ENCODE data around the gene ACTL10. TPM values are rescaled to one million over a fixed set of nuclear protein-coding genes. Genes with fewer than 3 reads are reported as not detected.

The ACTL10 gene
- polyA plus RNA-seq, 1 experiment = 0.67 TPM

- Histone ChIP-seq H3K36me3 (ENCODE audit: control insufficient read depth, insufficient read depth, low read length) (peaks cover 7% of the 10 kb centered on the region), H3K27me3 (ENCODE audit: control insufficient read depth, insufficient read depth, low read length) (no peaks in the 10 kb centered on the region), H3K4me3 (ENCODE audit: low read depth, low read length) (no peak overlapping the region)
- ChIA-PET CTCF (interaction anchor here (0.6 to 2.2 kb wide), 32 partner anchors 9 to 465 kb away, joined by 3 to 18 read pairs (median 4); partner anchors contain the start of genes ACTL10, C20orf144 and CBFA2T2), POLR2A (no interaction called here)
- TF ChIP-seq, protein P1, sequence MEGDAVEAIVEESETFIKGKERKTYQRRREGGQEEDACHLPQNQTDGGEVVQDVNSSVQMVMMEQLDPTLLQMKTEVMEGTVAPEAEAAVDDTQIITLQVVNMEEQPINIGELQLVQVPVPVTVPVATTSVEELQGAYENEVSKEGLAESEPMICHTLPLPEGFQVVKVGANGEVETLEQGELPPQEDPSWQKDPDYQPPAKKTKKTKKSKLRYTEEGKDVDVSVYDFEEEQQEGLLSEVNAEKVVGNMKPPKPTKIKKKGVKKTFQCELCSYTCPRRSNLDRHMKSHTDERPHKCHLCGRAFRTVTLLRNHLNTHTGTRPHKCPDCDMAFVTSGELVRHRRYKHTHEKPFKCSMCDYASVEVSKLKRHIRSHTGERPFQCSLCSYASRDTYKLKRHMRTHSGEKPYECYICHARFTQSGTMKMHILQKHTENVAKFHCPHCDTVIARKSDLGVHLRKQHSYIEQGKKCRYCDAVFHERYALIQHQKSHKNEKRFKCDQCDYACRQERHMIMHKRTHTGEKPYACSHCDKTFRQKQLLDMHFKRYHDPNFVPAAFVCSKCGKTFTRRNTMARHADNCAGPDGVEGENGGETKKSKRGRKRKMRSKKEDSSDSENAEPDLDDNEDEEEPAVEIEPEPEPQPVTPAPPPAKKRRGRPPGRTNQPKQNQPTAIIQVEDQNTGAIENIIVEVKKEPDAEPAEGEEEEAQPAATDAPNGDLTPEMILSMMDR (IDR thresholded peaks at IDR 0.05; ENCODE audit: insufficient read depth, low read depth, low read length) = peak; percentile 90
- peak; percentile 17 for DNase-seq (ENCODE audit: low read depth)
Observed at GRCh38 chr20:33653218-33653899, 13.4 kb upstream of the ACTL10 start.

GRCh38 chr20:33653900-33654596, 12.7 kb upstream of the ACTL10 start:
- no peak for DNase-seq (ENCODE audit: low read depth)
- Histone ChIP-seq H3K4me3 (ENCODE audit: low read depth, low read length) (no peak overlapping the region), H3K36me3 (ENCODE audit: control insufficient read depth, insufficient read depth, low read length) (peaks cover 7% of the 10 kb centered on the region), H3K27me3 (ENCODE audit: control insufficient read depth, insufficient read depth, low read length) (no peaks in the 10 kb centered on the region)
- POLR2A ChIA-PET = no interaction called here
- CTCF ChIA-PET = interaction anchor here (0.6 to 2.2 kb wide), 32 partner anchors 9 to 464 kb away, joined by 3 to 18 read pairs (median 4); partner anchors contain the start of genes ACTL10, C20orf144 and CBFA2T2
- TF ChIP-seq, protein P1 (IDR thresholded peaks at IDR 0.05; ENCODE audit: insufficient read depth, low read depth, low read length) = no peak

GRCh38 chr20:33654680-33655161, 12.0 kb upstream of the ACTL10 start:
- no peak for DNase-seq (ENCODE audit: low read depth)
- Histone ChIP-seq H3K4me3 (ENCODE audit: low read depth, low read length) (no peak overlapping the region), H3K36me3 (ENCODE audit: control insufficient read depth, insufficient read depth, low read length) (peaks cover 8% of the 10 kb centered on the region), H3K27me3 (ENCODE audit: control insufficient read depth, insufficient read depth, low read length) (no peaks in the 10 kb centered on the region)
- ChIA-PET POLR2A (no interaction called here), CTCF (interaction anchor here (1.2 to 2.2 kb wide), 4 partner anchors 9 to 194 kb away, joined by 3 to 18 read pairs (median 6); partner anchors contain the start of genes ACTL10 and C20orf144)
- TF ChIP-seq, protein P1 (IDR thresholded peaks at IDR 0.05; ENCODE audit: insufficient read depth, low read depth, low read length) = no peak

- ChIA-PET CTCF (interaction anchor here (1.2 to 2.2 kb wide), 3 partner anchors 8 to 195 kb away, joined by 3 to 18 read pairs (median 7); partner anchors contain the start of genes ACTL10 and C20orf144), POLR2A (no interaction called here)
- peaks cover 12% of the 10 kb centered on the region for H3K36me3 ChIP-seq (ENCODE audit: control insufficient read depth, insufficient read depth, low read length)
- TF ChIP-seq, protein P1 (IDR thresholded peaks at IDR 0.05; ENCODE audit: insufficient read depth, low read depth, low read length) = no peak
- H3K4me3 ChIP-seq (ENCODE audit: low read depth, low read length) = no peak overlapping the region
- no peaks in the 10 kb centered on the region for H3K27me3 ChIP-seq (ENCODE audit: control insufficient read depth, insufficient read depth, low read length)
- DNase-seq (ENCODE audit: low read depth) = no peak
Observed at GRCh38 chr20:33655164-33655563, 11.6 kb upstream of the ACTL10 start.
